ENCODE measurements around the gene NGF.

- TF ChIP-seq CTCF (IDR thresholded peaks at IDR 0.05; ENCODE audit: low read length) (no peak), EZH2 (optimal IDR thresholded peaks at IDR 0.05; ENCODE audit: low read depth, low read length) (no peak)
These were observed 12.2 kb downstream of the NGF start for GRCh38 chr1:115325874-115326273.

Measured in MM.1S (cell line).